Measurements from ENCODE around the gene ANKRD34B.
"Not testable (repeated sequence)": the region's sequence is repeated elsewhere in the genome, so short reads cannot be mapped to it uniquely, and the experiment has no call there.

GRCh38 chr5:80580291-80580690 lies 10.2 kb upstream of the ANKRD34B start:
- TF ChIP-seq POLR2A, CTCF, EP300 (IDR thresholded peaks at IDR 0.05): not testable (repeated sequence)

Measured in sigmoid colon (tissue), 4 donors.